Measurements from ENCODE around the gene SLC38A9.

GRCh38 chr5:55737793-55738192 is 25.7 kb upstream of the SLC38A9 start, which contains the start of gene DDX4:
- no peak for TF ChIP-seq POLR2AphosphoS5 (IDR thresholded peaks at IDR 0.05; ENCODE audit: low read depth, low read length)
- no peak for TF ChIP-seq TAF1 (IDR thresholded peaks at IDR 0.05; ENCODE audit: low read depth, low read length)
- TF ChIP-seq POU2F2 (IDR thresholded peaks at IDR 0.05; ENCODE audit: low read depth, low read length): no peak
- no peak for TF ChIP-seq SPI1 (IDR thresholded peaks at IDR 0.05; ENCODE audit: low read depth, low read length)
- no peak for TF ChIP-seq POLR2A (IDR thresholded peaks at IDR 0.05; ENCODE audit: low read depth, low read length)
- no peak for TF ChIP-seq PAX5 (IDR thresholded peaks at IDR 0.05; ENCODE audit: insufficient read depth, low read length, severe bottlenecking)
